Astrocyte (in vitro differentiated cells and primary cell): ENCODE data around the gene MYO7B. TPM values are rescaled to one million over a fixed set of nuclear protein-coding genes. Genes with fewer than 3 reads are reported as not detected.

ENCODE experiments used
- DNase-seq: peaks from one replicate; pipeline ENCODE4 v3.0.0-alpha.2; 2010; ENCODE audit warnings: low read depth
- FAIRE-seq: peaks from 2 replicates; lab custom pipeline; 2011; peaks lifted over from hg19 to GRCh38; lab: Jason Lieb, UNC
- H2AFZ ChIP-seq: 2 replicates; pipeline ENCODE4 v1.6.0; 2012; ENCODE audit warnings: low read depth, low read length, inconsistent platforms
- H3K27ac ChIP-seq: 2 replicates; pipeline ENCODE4 v1.5.1; 2011; ENCODE audit warnings: low read depth, low read length, inconsistent platforms
- H3K27me3 ChIP-seq: 2 replicates; pipeline ENCODE4 v1.6.0; 2011; ENCODE audit warnings: low read length, inconsistent platforms; ENCODE audit not compliant: insufficient read depth
- H3K36me3 ChIP-seq: 2 replicates; pipeline ENCODE4 v1.5.1; 2011; ENCODE audit warnings: low read length, inconsistent platforms; ENCODE audit not compliant: insufficient read depth
- H3K4me1 ChIP-seq: 2 replicates; pipeline ENCODE4 v1.5.1; 2011; ENCODE audit warnings: low read length, inconsistent platforms; ENCODE audit not compliant: insufficient read depth
- H3K4me2 ChIP-seq: 2 replicates; pipeline ENCODE4 v1.6.0; 2012; ENCODE audit warnings: low read length, inconsistent platforms
- H3K4me3 ChIP-seq: 2 replicates; pipeline ENCODE4 v1.5.1; 2011; ENCODE audit warnings: low read depth, mild to moderate bottlenecking, low read length, inconsistent platforms; ENCODE audit not compliant: insufficient read depth
- H3K79me2 ChIP-seq: 2 replicates; pipeline ENCODE4 v1.6.0; 2012; ENCODE audit warnings: mild to moderate bottlenecking, low read length, inconsistent platforms; ENCODE audit not compliant: insufficient read depth
- H3K9ac ChIP-seq: 2 replicates; pipeline ENCODE4 v1.6.0; 2012; ENCODE audit warnings: mild to moderate bottlenecking, low read length, inconsistent platforms
- H3K9me3 ChIP-seq: 2 replicates; pipeline ENCODE4 v1.5.1; 2012; ENCODE audit warnings: low read depth, mild to moderate bottlenecking, low read length, inconsistent platforms; ENCODE audit not compliant: insufficient read depth
- H4K20me1 ChIP-seq: 2 replicates; pipeline ENCODE4 v1.6.0; 2012; ENCODE audit warnings: low read length, inconsistent platforms; ENCODE audit not compliant: insufficient read depth
- H3K27ac Mint-ChIP-seq: one replicate; pipeline ENCODE4 v1.8.0; 2021; ENCODE audit warnings: mild to moderate bottlenecking, mixed read lengths; ENCODE audit not compliant: unreplicated experiment
- H3K27me3 Mint-ChIP-seq: one replicate; pipeline ENCODE4 v1.8.0; 2021; ENCODE audit warnings: low read depth, mixed read lengths; ENCODE audit not compliant: unreplicated experiment
- H3K36me3 Mint-ChIP-seq: one replicate; pipeline ENCODE4 v1.8.0; 2021; ENCODE audit warnings: low read depth, mixed read lengths; ENCODE audit not compliant: unreplicated experiment
- H3K4me1 Mint-ChIP-seq: one replicate; pipeline ENCODE4 v1.8.0; 2021; ENCODE audit warnings: low read depth, mixed read lengths; ENCODE audit not compliant: unreplicated experiment
- H3K4me3 Mint-ChIP-seq: one replicate; pipeline ENCODE4 v1.8.0; 2021; ENCODE audit warnings: mild to moderate bottlenecking, moderate library complexity, mixed read lengths; ENCODE audit not compliant: unreplicated experiment
- H3K9me3 Mint-ChIP-seq: one replicate; pipeline ENCODE4 v1.8.0; 2021; ENCODE audit warnings: mild to moderate bottlenecking, mixed read lengths; ENCODE audit not compliant: unreplicated experiment
- CTCF ChIP-seq: IDR thresholded peaks from 2 replicates; pipeline ENCODE4 v1.5.1; 2011; ENCODE audit warnings: low read depth, mild to moderate bottlenecking, inconsistent platforms, low read length, moderate library complexity; ENCODE audit not compliant: insufficient read depth
- EZH2 ChIP-seq: IDR thresholded peaks from 2 replicates; pipeline ENCODE4 v1.6.1; 2012; ENCODE audit warnings: mild to moderate bottlenecking, low read length, inconsistent platforms; ENCODE audit not compliant: insufficient read depth
- total RNA-seq: library from RNA; stranded (reverse); gene quantifications from 2 replicates; pipeline ENCODE4 v1.2.1, GENCODE V29; 2021

MYO7B gene
- total RNA-seq, 1 donor from 2014 or later: 0.77 TPM

- no peaks in the 10 kb centered on the region for H3K9me3 ChIP-seq
- no peaks in the 10 kb centered on the region for H4K20me1 ChIP-seq
- H3K36me3 ChIP-seq: no peaks in the 10 kb centered on the region
- peaks cover 6% of the 10 kb centered on the region for H3K4me1 ChIP-seq
- no peaks in the 10 kb centered on the region for H3K79me2 ChIP-seq
- Mint-ChIP-seq H3K4me1 (peaks cover 3% of the 10 kb centered on the region), H3K4me3 (no peak overlapping the region), H3K27me3 (peaks cover 32% of the 10 kb centered on the region), H3K27ac (no peak overlapping the region), H3K36me3 (peaks cover under 1% of the 10 kb centered on the region), H3K9me3 (peaks cover 3% of the 10 kb centered on the region)
- no peak for FAIRE-seq
- no peak overlapping the region for H3K4me3 ChIP-seq
- TF ChIP-seq CTCF: no peak
- TF ChIP-seq EZH2: no peak
- H3K27ac ChIP-seq: no peak overlapping the region
- no peak overlapping the region for H2AFZ ChIP-seq
- DNase-seq: no peak
- H3K4me2 ChIP-seq: no peak overlapping the region
- no peak overlapping the region for H3K9ac ChIP-seq
- no peaks in the 10 kb centered on the region for H3K27me3 ChIP-seq
Observed at GRCh38 chr2:127578411-127578810, 42.9 kb downstream of the MYO7B start.

- no peak overlapping the region for H3K4me2 ChIP-seq
- Mint-ChIP-seq H3K27me3 (peaks cover 36% of the 10 kb centered on the region), H3K4me3 (no peak overlapping the region), H3K9me3 (peaks cover 4% of the 10 kb centered on the region), H3K27ac (no peak overlapping the region), H3K36me3 (peaks cover 5% of the 10 kb centered on the region), H3K4me1 (peaks cover 3% of the 10 kb centered on the region)
- no peak overlapping the region for H2AFZ ChIP-seq
- H3K4me1 ChIP-seq: peaks cover 6% of the 10 kb centered on the region
- FAIRE-seq (no peak), DNase-seq (no peak)
- no peaks in the 10 kb centered on the region for H3K9me3 ChIP-seq
- no peak overlapping the region for H3K27ac ChIP-seq
- TF ChIP-seq EZH2 (no peak), CTCF (no peak)
- H3K4me3 ChIP-seq: no peak overlapping the region
- H4K20me1 ChIP-seq: no peaks in the 10 kb centered on the region
- H3K79me2 ChIP-seq: no peaks in the 10 kb centered on the region
- H3K9ac ChIP-seq: no peak overlapping the region
- no peaks in the 10 kb centered on the region for H3K36me3 ChIP-seq
- H3K27me3 ChIP-seq: no peaks in the 10 kb centered on the region
Observed at GRCh38 chr2:127579231-127579630, 43.7 kb downstream of the MYO7B start.

- FAIRE-seq (no peak), DNase-seq (no peak)
- Histone ChIP-seq H3K27me3 (no peaks in the 10 kb centered on the region), H3K4me3 (no peak overlapping the region), H3K27ac (no peak overlapping the region), H3K79me2 (no peaks in the 10 kb centered on the region), H3K4me2 (no peak overlapping the region), H3K9me3 (no peaks in the 10 kb centered on the region), H4K20me1 (no peaks in the 10 kb centered on the region), H3K4me1 (peaks cover 6% of the 10 kb centered on the region), H3K36me3 (no peaks in the 10 kb centered on the region), H3K9ac (no peak overlapping the region), H2AFZ (no peak overlapping the region)
- H3K27ac Mint-ChIP-seq: no peak overlapping the region
- H3K4me3 Mint-ChIP-seq: no peak overlapping the region
- peaks cover 5% of the 10 kb centered on the region for H3K36me3 Mint-ChIP-seq
- peaks cover 4% of the 10 kb centered on the region for H3K9me3 Mint-ChIP-seq
- H3K4me1 Mint-ChIP-seq: peaks cover 3% of the 10 kb centered on the region
- TF ChIP-seq CTCF (no peak), EZH2 (no peak)
- peaks cover 38% of the 10 kb centered on the region for H3K27me3 Mint-ChIP-seq
Observed at GRCh38 chr2:127580167-127581049, 44.9 kb downstream of the MYO7B start.
